Ishikawa (cell line): Measurements from ENCODE around the gene KLK11.

ENCODE experiments used
- CEBPB ChIP-seq: IDR thresholded peaks from 2 replicates; pipeline ENCODE4 v1.6.1; 2012
- CREB1 ChIP-seq: IDR thresholded peaks from 2 replicates; pipeline ENCODE4 v1.6.1; 2012; ENCODE audit warnings: low read depth
- EP300 ChIP-seq: IDR thresholded peaks from 2 replicates; pipeline ENCODE4 v1.6.1; 2012; ENCODE audit warnings: borderline replicate concordance
- MAX ChIP-seq: IDR thresholded peaks from 2 replicates; pipeline ENCODE4 v1.6.1; 2012
- RAD21 ChIP-seq: IDR thresholded peaks from 2 replicates; pipeline ENCODE4 v1.6.1; 2012; ENCODE audit warnings: low read depth
- TAF1 ChIP-seq: IDR thresholded peaks from 2 replicates; pipeline ENCODE4 v1.6.1; 2012; ENCODE audit warnings: low read depth, mild to moderate bottlenecking
- TEAD4 ChIP-seq: IDR thresholded peaks from 2 replicates; pipeline ENCODE4 v1.6.1; 2012
- YY1 ChIP-seq: IDR thresholded peaks from 2 replicates; pipeline ENCODE4 v1.6.1; 2012; ENCODE audit warnings: low read depth
- ZBTB7A ChIP-seq: IDR thresholded peaks from 2 replicates; pipeline ENCODE4 v1.6.1; 2012; ENCODE audit warnings: low read depth

GRCh38 chr19:51002542-51003311, 23.7 kb downstream of the KLK11 start:
- TF ChIP-seq TAF1, result no peak
- TF ChIP-seq CEBPB, result no peak
- TF ChIP-seq RAD21, result no peak
- TF ChIP-seq EP300, result no peak
- no peak for TF ChIP-seq TEAD4
- no peak for TF ChIP-seq YY1
- 0 out of 2 replicates have a peak, but pooled peaks have one; percentile 41 for TF ChIP-seq CREB1
- no peak for TF ChIP-seq MAX
- TF ChIP-seq ZBTB7A, result no peak
